Suppressor macrophage treated with lipopolysaccharide for 1 hour (primary cell): Measurements from ENCODE around the gene MOSMO.
"Not testable (repeated sequence)": the region's sequence is repeated elsewhere in the genome, so short reads cannot be mapped to it uniquely, and the experiment has no call there.

Experiments used
- DNase-seq, 3 donors: peaks; one replicate each; pipeline ENCODE4 v3.0.0-alpha.2; 2020 to 2022

The MOSMO gene

GRCh38 chr16:22003195-22003594, 4.7 kb upstream of the MOSMO start:
- no peak for DNase-seq

- DNase-seq: no peak
These were observed 3.6 kb upstream of the MOSMO start for GRCh38 chr16:22004341-22004740.

GRCh38 chr16:22005746-22006145, 2.2 kb upstream of the MOSMO start:
- no peak for DNase-seq

GRCh38 chr16:22006636-22007035, 1.3 kb upstream of the MOSMO start:
- DNase-seq: no peak

GRCh38 chr16:22007159-22007508, 777 bp upstream of the MOSMO start:
- no peak for DNase-seq

- DNase-seq: no peak
These were observed 526 bp downstream of the MOSMO start for GRCh38 chr16:22008215-22009059.

- no peak for DNase-seq
These were observed 3.0 kb downstream of the MOSMO start for GRCh38 chr16:22010902-22011301.

GRCh38 chr16:22012241-22012640, 4.3 kb downstream of the MOSMO start:
- no peak for DNase-seq

GRCh38 chr16:22013486-22013885, 5.6 kb downstream of the MOSMO start:
- DNase-seq: no peak

GRCh38 chr16:22014271-22014873, 6.5 kb downstream of the MOSMO start:
- DNase-seq: no peak

GRCh38 chr16:22016927-22017326, 9.0 kb downstream of the MOSMO start:
- DNase-seq: peak; percentile 33 to 60 (median 46)

GRCh38 chr16:22018559-22018958, 10.6 kb downstream of the MOSMO start:
- no peak for DNase-seq

GRCh38 chr16:22022151-22022550, 14.2 kb downstream of the MOSMO start:
- no peak for DNase-seq

- no peak for DNase-seq
These were observed 15.6 kb downstream of the MOSMO start for GRCh38 chr16:22023505-22023904.

- DNase-seq: not testable (repeated sequence)
These were observed 16.9 kb downstream of the MOSMO start for GRCh38 chr16:22024785-22025184.

GRCh38 chr16:22027633-22028032, 19.7 kb downstream of the MOSMO start:
- no peak for DNase-seq

GRCh38 chr16:22029632-22030031, 21.7 kb downstream of the MOSMO start:
- DNase-seq: no peak

GRCh38 chr16:22030087-22030812, 22.3 kb downstream of the MOSMO start:
- DNase-seq: no peak

- DNase-seq: no peak
These were observed 23.7 kb downstream of the MOSMO start for GRCh38 chr16:22031483-22032083.

GRCh38 chr16:22034503-22034902, 26.6 kb downstream of the MOSMO start:
- no peak for DNase-seq

GRCh38 chr16:22035153-22035552, 27.2 kb downstream of the MOSMO start:
- DNase-seq: peak; percentile 54 to 56 (median 55)

GRCh38 chr16:22043882-22044281, 36.0 kb downstream of the MOSMO start:
- peak in 2 of 3 donors; percentile 25 to 39 for DNase-seq

- not testable (repeated sequence) for DNase-seq
These were observed 38.0 kb downstream of the MOSMO start for GRCh38 chr16:22045888-22046287.
